Measurements from ENCODE around the gene USH1C. TPM values are rescaled to one million over a fixed set of nuclear protein-coding genes. Genes with fewer than 3 reads are reported as not detected.

Gene USH1C
- total RNA-seq, 1 donor from 2014 or later: not detected

DNA sequence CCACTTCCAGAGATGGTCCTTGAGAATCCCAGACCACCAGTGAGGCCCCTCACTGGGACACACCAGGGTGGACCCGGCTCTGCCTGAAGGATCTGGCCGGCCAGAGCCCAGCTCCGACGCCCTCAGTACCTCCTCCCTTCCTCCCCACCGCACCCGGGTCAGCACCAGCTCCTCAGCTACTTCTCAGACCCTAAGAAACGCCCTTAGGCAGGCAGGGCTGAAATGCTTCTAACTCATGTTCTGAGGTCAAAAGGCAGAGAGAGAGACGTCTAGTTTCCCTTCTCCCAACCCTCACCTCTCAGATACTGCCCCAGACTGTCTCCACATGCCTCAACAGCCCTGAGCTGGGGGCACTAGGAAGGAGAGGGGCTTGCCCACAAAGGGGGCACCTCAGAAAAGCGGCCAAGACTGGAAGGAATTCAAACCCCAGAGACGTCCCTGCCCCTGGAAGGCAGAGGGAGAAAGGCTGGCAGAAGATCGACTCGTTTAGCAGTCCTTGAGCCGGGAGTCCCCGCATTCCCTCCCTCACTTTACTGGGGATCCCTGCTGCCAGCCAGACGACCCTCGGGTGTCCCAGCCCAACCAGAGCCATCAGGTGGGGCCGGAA lies 539 bp downstream of the USH1C start:
- H3K27me3 ChIP-seq: no peaks in the 10 kb centered on the region
- peak overlapping the region in 1 of 2 donors; percentile 9 for H3K4me3 ChIP-seq
- TF ChIP-seq CTCF (IDR thresholded peaks at IDR 0.05): no peak
- no peaks in the 10 kb centered on the region for H3K36me3 ChIP-seq
- DNase-seq (ENCODE audit: low spot score in 2 of 2): no peak
- no peak overlapping the region for H3K27ac ChIP-seq
- no peaks in the 10 kb centered on the region for H3K4me1 ChIP-seq
- H3K9me3 ChIP-seq: no peaks in the 10 kb centered on the region
- intact Hi-C loops (cut with DNase I): no loop called here

DNA sequence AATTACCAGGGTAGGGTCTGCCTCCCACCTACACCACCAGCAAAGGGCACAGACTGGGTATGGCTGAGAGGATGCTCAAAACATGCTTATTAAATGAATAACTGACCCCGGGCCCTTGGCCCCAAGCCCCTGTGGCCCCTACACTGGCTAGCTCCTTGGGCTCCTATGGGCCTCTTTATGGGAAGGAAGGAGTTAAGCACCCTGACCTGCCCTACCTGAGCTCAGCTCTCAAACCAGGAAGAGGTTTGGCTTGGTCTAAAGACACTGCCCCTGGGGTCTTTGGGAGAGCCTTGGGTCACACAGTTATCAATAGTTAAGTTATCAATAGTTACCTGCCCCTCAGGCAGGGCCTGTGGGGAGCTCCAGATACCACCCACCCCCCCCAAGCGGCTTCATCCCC lies 1.2 kb downstream of the USH1C start:
- Histone ChIP-seq H3K36me3 (no peaks in the 10 kb centered on the region), H3K27ac (no peak overlapping the region), H3K4me1 (no peaks in the 10 kb centered on the region), H3K27me3 (no peaks in the 10 kb centered on the region), H3K9me3 (no peaks in the 10 kb centered on the region), H3K4me3 (no peak overlapping the region)
- no peak for TF ChIP-seq CTCF (IDR thresholded peaks at IDR 0.05)
- DNase-seq (ENCODE audit: low spot score in 2 of 2): no peak
- intact Hi-C loops (cut with DNase I): no loop called here

DNA sequence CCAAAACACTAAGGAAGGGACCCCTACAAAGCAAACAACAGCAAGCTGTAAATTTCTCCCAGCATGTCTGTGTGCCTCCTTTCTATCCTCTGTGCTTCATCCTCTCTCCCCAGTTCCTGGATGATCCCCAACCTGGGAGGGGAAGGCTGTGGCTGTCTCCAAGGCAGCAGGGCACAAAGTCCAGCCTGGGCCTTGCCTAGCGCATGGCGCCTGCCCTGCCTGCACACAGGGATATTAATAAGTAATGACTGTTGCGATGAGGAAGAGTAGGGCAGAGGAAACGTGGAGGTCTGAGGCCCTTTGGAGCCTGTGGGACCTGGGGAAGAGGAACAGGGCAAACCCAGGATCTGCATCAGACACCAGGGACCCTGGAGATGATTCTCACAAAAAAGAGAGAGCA lies 2.0 kb downstream of the USH1C start:
- intact Hi-C loops (cut with DNase I): no loop called here
- TF ChIP-seq CTCF (IDR thresholded peaks at IDR 0.05): no peak
- H3K36me3 ChIP-seq: no peaks in the 10 kb centered on the region
- H3K4me3 ChIP-seq: no peak overlapping the region
- H3K27me3 ChIP-seq: no peaks in the 10 kb centered on the region
- H3K9me3 ChIP-seq: no peaks in the 10 kb centered on the region
- DNase-seq (ENCODE audit: low spot score in 2 of 2): no peak
- no peaks in the 10 kb centered on the region for H3K4me1 ChIP-seq
- H3K27ac ChIP-seq: no peak overlapping the region

DNA sequence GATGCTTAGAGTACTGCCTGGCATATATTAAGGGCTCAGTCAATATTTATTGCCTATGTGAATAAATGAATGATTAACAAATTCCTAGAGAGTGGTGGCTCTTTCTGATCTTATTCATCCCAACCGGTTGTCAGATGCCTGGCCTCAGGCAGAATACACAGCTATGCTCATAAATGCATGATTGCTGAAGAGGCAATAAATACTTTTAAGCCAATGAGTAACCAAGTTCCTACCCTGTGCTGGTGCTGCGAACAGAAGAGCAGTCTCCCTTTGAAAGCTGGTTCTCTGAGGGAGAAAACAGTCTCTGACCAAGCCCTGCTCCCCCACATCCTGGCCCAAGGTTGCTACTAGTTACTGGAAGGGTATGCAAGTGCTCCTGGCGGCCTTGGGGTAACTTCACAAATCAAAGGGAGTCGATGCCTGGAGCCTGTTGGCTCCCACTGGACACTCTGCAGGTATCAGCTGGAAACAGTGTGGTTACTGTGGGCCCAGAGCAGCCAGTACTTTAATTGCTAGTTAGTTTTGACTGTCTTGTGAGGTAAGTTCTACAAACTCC lies 2.8 kb downstream of the USH1C start:
- intact Hi-C loops (cut with DNase I): no loop called here
- no peaks in the 10 kb centered on the region for H3K4me1 ChIP-seq
- H3K27me3 ChIP-seq: no peaks in the 10 kb centered on the region
- DNase-seq (ENCODE audit: low spot score in 2 of 2): no peak
- H3K27ac ChIP-seq: no peak overlapping the region
- no peaks in the 10 kb centered on the region for H3K36me3 ChIP-seq
- TF ChIP-seq CTCF (IDR thresholded peaks at IDR 0.05): no peak
- H3K9me3 ChIP-seq: no peaks in the 10 kb centered on the region
- H3K4me3 ChIP-seq: no peak overlapping the region

- DNase-seq (ENCODE audit: low spot score in 2 of 2): no peak
- no peak for TF ChIP-seq CTCF (IDR thresholded peaks at IDR 0.05)
Observed at GRCh38 chr11:17540807-17541206, 3.4 kb downstream of the USH1C start.

More at GRCh38 chr11:17540807-17541206, 3.4 kb downstream of the USH1C start:
- H3K27me3 ChIP-seq: no peaks in the 10 kb centered on the region
- H3K4me1 ChIP-seq: no peaks in the 10 kb centered on the region
- H3K36me3 ChIP-seq: no peaks in the 10 kb centered on the region
- H3K27ac ChIP-seq: no peak overlapping the region
- intact Hi-C loops (cut with DNase I): no loop called here
- H3K9me3 ChIP-seq: no peaks in the 10 kb centered on the region
- H3K4me3 ChIP-seq: no peak overlapping the region
